NOMO-1 treated with dmso at 0.1 percent for 144 hours (cell line): ENCODE results near the gene FAM163B.

Experiments
- DNase-seq: peaks from one replicate; lab custom pipeline; 2025; ENCODE audit not compliant: unreplicated experiment; lab: John Stamatoyannopoulos, UW

The FAM163B gene

GRCh38 chr9:133609311-133610098 is at the start of gene FAM163B:
Gene FAM163B (minus strand): TSS chr9:133609389. CDS start chr9:133580223, 29,166 bp downstream.
- no peak for DNase-seq

- no peak for DNase-seq
Measured at GRCh38 chr9:133657120-133657661, 48.0 kb upstream of the FAM163B start.

- no peak for DNase-seq
Measured at GRCh38 chr9:133656211-133657119, 47.3 kb upstream of the FAM163B start.

- no peak for DNase-seq
Measured at GRCh38 chr9:133655701-133656100, 46.5 kb upstream of the FAM163B start.

- DNase-seq, result no peak
Measured at GRCh38 chr9:133654736-133655657, 45.8 kb upstream of the FAM163B start.

- DNase-seq, result no peak
Measured at GRCh38 chr9:133653638-133654037, 44.4 kb upstream of the FAM163B start.

GRCh38 chr9:133650026-133650425 is 40.8 kb upstream of the FAM163B start:
- no peak for DNase-seq

GRCh38 chr9:133649194-133649593 is 40.0 kb upstream of the FAM163B start:
- DNase-seq, result no peak

- no peak for DNase-seq
Measured at GRCh38 chr9:133647765-133648469, 38.7 kb upstream of the FAM163B start.

- no peak for DNase-seq
Measured at GRCh38 chr9:133647148-133647547, 38.0 kb upstream of the FAM163B start.

- DNase-seq, result no peak
Measured at GRCh38 chr9:133645021-133645765, 36.0 kb upstream of the FAM163B start.

GRCh38 chr9:133643978-133644760 is 35.0 kb upstream of the FAM163B start:
- DNase-seq, result no peak

GRCh38 chr9:133643362-133643755 is 34.2 kb upstream of the FAM163B start:
- DNase-seq, result no peak

- DNase-seq, result no peak
Measured at GRCh38 chr9:133642708-133643361, 33.6 kb upstream of the FAM163B start.

GRCh38 chr9:133641861-133642595 is 32.8 kb upstream of the FAM163B start:
- DNase-seq, result no peak

- no peak for DNase-seq
Measured at GRCh38 chr9:133641396-133641655, 32.1 kb upstream of the FAM163B start.

- no peak for DNase-seq
Measured at GRCh38 chr9:133640580-133641395, 31.6 kb upstream of the FAM163B start.
